HG03558 (cell line): ENCODE results near the gene MZB1.
A peak's percentile ranks its signal among the peaks of the same experiment; 100 is the strongest.
"Not testable (repeated sequence)": the region's sequence is repeated elsewhere in the genome, so short reads cannot be mapped to it uniquely, and the experiment has no call there.

ENCODE experiments used
- ATAC-seq: cut with Tn5 transposase; IDR thresholded peaks from one replicate; pipeline ENCODE4 v1.9.1; 2021; ENCODE audit warnings: moderate number of reproducible peaks; ENCODE audit not compliant: unreplicated experiment; ENCODE audit errors: extremely low read depth

Gene MZB1

GRCh38 chr5:139410993-139411828 lies 21.5 kb upstream of the MZB1 start:
- ATAC-seq, result no peak

- no peak for ATAC-seq
Measured at GRCh38 chr5:139410121-139410992, 20.6 kb upstream of the MZB1 start.

- not testable (repeated sequence) for ATAC-seq
Measured at GRCh38 chr5:139409116-139409515, 19.4 kb upstream of the MZB1 start.

GRCh38 chr5:139408191-139408590 lies 18.5 kb upstream of the MZB1 start:
- no peak for ATAC-seq

- ATAC-seq, result no peak
Measured at GRCh38 chr5:139407517-139407916, 17.8 kb upstream of the MZB1 start.

- ATAC-seq, result no peak
Measured at GRCh38 chr5:139406963-139407362, 17.2 kb upstream of the MZB1 start.

GRCh38 chr5:139404484-139404840 lies 14.7 kb upstream of the MZB1 start:
- no peak for ATAC-seq

DNA sequence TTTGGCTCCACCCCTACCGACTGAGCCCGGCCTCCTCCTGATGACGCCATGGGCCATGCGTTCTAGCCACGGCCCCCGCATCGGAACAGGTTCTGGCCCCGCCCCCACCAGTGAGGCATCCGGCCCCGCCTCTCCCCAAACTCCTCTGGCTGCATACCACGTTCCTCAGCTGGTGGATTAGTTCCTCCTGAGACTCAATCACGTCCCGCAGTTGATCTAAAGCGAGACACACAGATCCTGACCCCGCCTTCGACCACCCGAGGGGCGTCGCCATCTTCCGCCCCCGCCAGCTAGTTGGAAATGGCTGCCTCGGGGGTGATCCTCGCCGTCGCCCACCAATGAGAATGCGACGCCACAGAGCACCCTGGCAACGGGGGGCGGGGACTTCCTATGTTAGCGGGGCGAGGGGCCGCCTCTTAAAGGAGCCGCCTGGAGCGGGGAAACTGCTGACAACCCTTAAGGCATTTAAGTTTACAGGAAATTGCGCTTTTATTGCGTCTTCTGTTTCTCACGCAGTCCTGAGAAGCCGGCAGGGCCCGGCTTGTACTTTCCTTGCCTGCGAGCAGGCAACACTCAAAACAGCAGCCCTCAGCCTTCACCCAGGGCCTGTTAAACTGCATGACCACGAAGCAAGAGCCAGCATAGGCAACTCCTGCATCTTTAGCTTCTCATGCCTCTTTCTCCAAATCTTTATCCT lies 14.2 kb upstream of the MZB1 start, which contains the start of gene SPATA24:
TSS of gene SPATA24 (minus strand) at position 303 of the 697 bp plus-strand sequence. CDS start at position 274, 29 bp downstream.
- peak; percentile 44 for ATAC-seq

DNA sequence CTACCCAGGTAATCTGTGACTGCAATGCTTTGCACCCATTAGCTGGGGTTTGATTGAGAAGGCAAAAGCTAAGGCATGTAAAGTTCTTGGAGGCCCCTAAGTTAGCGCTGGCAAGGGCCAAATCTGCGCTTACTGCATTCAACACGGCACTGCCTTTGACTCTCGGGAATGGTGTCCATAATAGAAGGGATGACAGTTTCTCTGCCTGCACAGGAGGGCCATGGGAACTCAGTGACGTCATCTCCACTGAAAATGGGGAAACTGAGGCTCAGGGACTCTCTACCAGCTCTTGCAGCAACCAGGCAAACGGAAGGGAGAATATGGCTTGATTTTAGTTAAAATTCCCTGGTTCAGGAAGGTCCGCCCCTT lies 13.7 kb upstream of the MZB1 start:
- no peak for ATAC-seq

- ATAC-seq, result no peak
Measured at GRCh38 chr5:139402561-139403158, 12.9 kb upstream of the MZB1 start.

- no peak for ATAC-seq
Measured at GRCh38 chr5:139401546-139401945, 11.8 kb upstream of the MZB1 start.

GRCh38 chr5:139399501-139400121 lies 9.9 kb upstream of the MZB1 start:
- no peak for ATAC-seq

- ATAC-seq, result no peak
Measured at GRCh38 chr5:139397921-139398320, 8.2 kb upstream of the MZB1 start.

DNA sequence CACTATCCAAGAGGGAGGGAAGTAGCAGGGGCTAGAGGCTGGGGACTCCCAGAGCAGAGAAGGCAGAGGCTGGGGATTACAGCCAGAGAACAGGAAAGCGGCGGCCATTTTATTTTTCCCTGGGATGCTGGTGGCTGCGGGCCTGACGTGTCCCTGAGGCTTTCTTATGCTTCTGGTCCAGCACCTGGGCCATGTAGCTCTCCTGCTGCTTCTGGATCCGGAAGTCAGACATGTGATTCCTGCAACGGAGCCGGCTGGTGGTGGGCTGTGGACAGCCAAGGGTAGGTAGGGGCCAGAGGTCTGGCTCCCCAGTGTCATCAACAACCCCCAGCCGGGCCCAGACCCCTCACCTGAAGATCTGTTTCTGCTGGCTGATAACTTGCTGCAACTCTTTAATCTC lies 7.0 kb upstream of the MZB1 start:
- ATAC-seq, result no peak

- no peak for ATAC-seq
Measured at GRCh38 chr5:139395844-139396640, 6.3 kb upstream of the MZB1 start.

DNA sequence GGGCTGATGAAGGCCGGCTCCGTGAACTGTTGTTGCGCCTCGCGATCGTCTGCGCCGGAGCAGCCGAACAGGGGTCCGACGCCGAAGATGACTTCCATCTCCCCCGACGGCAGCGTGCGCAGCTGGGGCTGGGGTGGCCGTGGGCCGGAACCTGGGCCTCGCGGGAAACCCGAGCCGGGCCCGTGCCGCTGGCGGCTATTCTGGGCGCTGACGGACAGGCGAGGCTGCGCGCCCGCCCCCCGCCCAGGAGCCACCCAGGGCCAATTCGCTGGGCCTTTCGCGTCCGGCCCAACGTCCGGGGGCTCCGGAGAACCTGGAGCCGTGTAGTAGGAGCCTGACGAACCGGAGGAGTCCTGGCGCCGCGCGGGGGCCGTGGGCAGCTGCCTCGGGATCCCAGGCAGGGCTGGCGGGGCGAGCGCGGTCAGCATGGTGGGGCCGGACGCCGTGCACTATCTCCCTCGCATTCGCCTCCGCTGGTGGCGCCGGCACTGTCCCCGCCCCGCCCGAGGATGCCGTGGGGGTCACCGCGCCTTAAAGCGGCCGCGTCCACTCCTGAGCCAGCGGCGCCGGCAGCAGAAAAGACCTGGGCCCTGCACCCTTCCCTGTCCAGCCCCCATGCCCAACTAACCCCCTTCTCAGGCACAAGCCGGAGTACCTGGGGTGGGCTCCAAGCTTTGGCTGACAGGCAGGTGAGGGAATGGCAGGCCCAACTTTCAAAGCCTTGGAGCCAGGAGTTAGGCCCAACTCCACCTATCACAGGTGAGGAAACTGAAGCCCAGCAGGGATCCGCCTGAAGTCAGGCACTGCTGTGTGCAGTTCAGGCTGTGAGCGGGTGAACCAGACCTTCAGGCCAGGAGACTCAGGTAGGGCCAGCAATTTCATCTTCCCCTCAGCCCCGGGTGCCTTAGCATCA lies 5.2 kb upstream of the MZB1 start, which contains the start of gene PROB1:
TSS of gene PROB1 (minus strand) at position 451 of the 913 bp plus-strand sequence. CDS start at position 428, 23 bp downstream.
- no peak for ATAC-seq

GRCh38 chr5:139394123-139394653 lies 4.5 kb upstream of the MZB1 start:
- no peak for ATAC-seq
